ENCODE measurements around the gene SINHCAF.

DNA sequence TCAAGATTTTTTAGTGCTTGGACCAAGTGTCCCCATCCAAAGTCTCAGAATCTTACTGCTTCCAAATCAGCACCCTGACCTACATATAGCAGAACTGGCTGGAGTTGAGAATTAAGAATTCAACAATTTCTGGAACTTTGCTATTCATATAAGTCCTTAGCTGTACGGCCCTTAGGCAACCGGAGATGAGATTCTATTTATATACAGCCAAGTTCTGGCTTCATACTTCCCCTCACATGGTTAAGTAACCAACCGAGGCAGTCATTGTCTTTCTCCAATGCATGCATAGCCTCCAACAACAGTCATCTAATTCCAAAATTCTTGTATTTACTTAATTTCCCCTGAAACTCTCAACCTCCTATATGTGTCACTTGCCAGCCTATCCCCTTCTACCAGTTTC, 76.6 kb downstream of the SINHCAF start:
- TF ChIP-seq EZH2 (IDR thresholded peaks at IDR 0.05; ENCODE audit: low read depth, unreplicated experiment) = no peak
- no peak for TF ChIP-seq CTCF (conservative IDR thresholded peaks at IDR 0.05; ENCODE audit: low read depth in 2 of 2)
- no peak for TF ChIP-seq EZH2phosphoT487 (IDR thresholded peaks at IDR 0.05; ENCODE audit: unreplicated experiment)
